HEK293 (cell line): Measurements from ENCODE around the gene PDE8B.

Experiments
- CTCF ChIA-PET: fragments of 350-600 bp; formaldehyde crosslinking; extraction: SDS; loops from one replicate; lab custom pipeline; 2021; ENCODE audit warnings: antibody characterized with exemption; lab: Yijun Ruan, JAX
- POLR2A ChIA-PET: fragments of 300-600 bp; formaldehyde crosslinking; extraction: SDS; loops from one replicate; lab custom pipeline; 2020; ENCODE audit warnings: antibody characterized with exemption, inconsistent platforms; lab: Yijun Ruan, JAX
- H3K27ac ChIP-seq: fragments of 200-500 bp; sonication (Bioruptor generic); 2 replicates; pipeline ENCODE4 v1.5.1; 2014; ENCODE audit warnings: low read depth, low read length, control low read depth, inconsistent platforms; ENCODE audit errors: extremely low read depth
- H3K36me3 ChIP-seq, 2 experiments: fragments of 200-500 bp in 1 of 2; sonication (Bioruptor generic) in 1 of 2; 1 replicate in 1 of 2; 2 replicates in 1 of 2; pipeline ENCODE4 v1.5.1; 2014 to 2017; ENCODE audit warnings: inconsistent platforms in 2 of 2, low read length in 2 of 2; ENCODE audit not compliant: control insufficient read depth in 2 of 2, insufficient read depth in 1 of 2
- H3K4me1 ChIP-seq: fragments of 200-500 bp; sonication (Bioruptor generic); 2 replicates; pipeline ENCODE4 v1.5.1; 2014; ENCODE audit warnings: mild to moderate bottlenecking, low read length, inconsistent platforms; ENCODE audit not compliant: control insufficient read depth, insufficient read depth
- H3K4me3 ChIP-seq: 2 replicates; pipeline ENCODE4 v1.5.1; 2011; ENCODE audit warnings: low read depth, mild to moderate bottlenecking, control low read depth, low read length, moderate library complexity
- H3K9me3 ChIP-seq: fragments of 200-500 bp; sonication (Bioruptor generic); 2 replicates; pipeline ENCODE4 v1.5.1; 2014; ENCODE audit warnings: low read depth, low read length, inconsistent platforms; ENCODE audit not compliant: control insufficient read depth, insufficient read depth
- EGR2 ChIP-seq: fragments of 450-650 bp; formaldehyde crosslinking; IDR thresholded peaks from 2 replicates; pipeline ENCODE4 v1.5.1; 2016; ENCODE audit warnings: low read depth, missing biosample characterization, missing genetic modification characterization
- GLI2 ChIP-seq: fragments of 450-650 bp; formaldehyde crosslinking; IDR thresholded peaks from 2 replicates; pipeline ENCODE4; 2017; ENCODE audit warnings: missing biosample characterization, missing genetic modification characterization, low read depth, borderline replicate concordance
- REPIN1 ChIP-seq: fragments of 450-650 bp; formaldehyde crosslinking; IDR thresholded peaks from 2 replicates; pipeline ENCODE4 v1.5.1; 2017; ENCODE audit warnings: missing biosample characterization, missing genetic modification characterization, low read depth
- SETDB1 ChIP-seq: IDR thresholded peaks from one replicate; pipeline ENCODE4 v1.6.1; 2017; ENCODE audit warnings: mild to moderate bottlenecking, low read length, moderate library complexity, mixed read lengths; ENCODE audit not compliant: insufficient read length
- WT1 ChIP-seq: fragments of 450-650 bp; formaldehyde crosslinking; IDR thresholded peaks from 2 replicates; pipeline ENCODE4 v1.5.1; 2016; ENCODE audit warnings: missing biosample characterization, missing genetic modification characterization
- ZBTB10 ChIP-seq: fragments of 450-650 bp; formaldehyde crosslinking; IDR thresholded peaks from 2 replicates; pipeline ENCODE4 v1.5.1; 2016; ENCODE audit warnings: missing biosample characterization, missing genetic modification characterization
- ZBTB17 ChIP-seq: fragments of 450-650 bp; formaldehyde crosslinking; IDR thresholded peaks from 2 replicates; pipeline ENCODE4 v1.5.1; 2016; ENCODE audit warnings: missing biosample characterization, missing genetic modification characterization
- ZBTB48 ChIP-seq: fragments of 450-650 bp; formaldehyde crosslinking; IDR thresholded peaks from 2 replicates; pipeline ENCODE4 v1.5.1; 2016; ENCODE audit warnings: missing biosample characterization, missing genetic modification characterization
- ZFHX2 ChIP-seq: fragments of 450-650 bp; formaldehyde crosslinking; conservative IDR thresholded peaks from 2 replicates; pipeline ENCODE4 v1.5.1; 2016; ENCODE audit warnings: missing biosample characterization, missing genetic modification characterization
- ZNF121 ChIP-seq: fragments of 450-650 bp; formaldehyde crosslinking; IDR thresholded peaks from 2 replicates; pipeline ENCODE4 v1.5.1; 2016; ENCODE audit warnings: missing biosample characterization, missing genetic modification characterization
- ZNF155 ChIP-seq: fragments of 450-650 bp; formaldehyde crosslinking; IDR thresholded peaks from 2 replicates; pipeline ENCODE4 v1.5.1; 2016; ENCODE audit warnings: missing biosample characterization, missing genetic modification characterization
- ZNF169 ChIP-seq: fragments of 450-650 bp; formaldehyde crosslinking; IDR thresholded peaks from 2 replicates; pipeline ENCODE4 v1.5.1; 2016; ENCODE audit warnings: missing biosample characterization, missing genetic modification characterization
- ZNF350 ChIP-seq: fragments of 450-650 bp; formaldehyde crosslinking; IDR thresholded peaks from 2 replicates; pipeline ENCODE4 v1.5.0; 2017; ENCODE audit warnings: missing biosample characterization, mild to moderate bottlenecking, missing genetic modification characterization
- ZNF394 ChIP-seq: fragments of 450-650 bp; formaldehyde crosslinking; IDR thresholded peaks from 2 replicates; pipeline ENCODE4 v1.5.1; 2016; ENCODE audit warnings: missing biosample characterization, missing genetic modification characterization, mild to moderate bottlenecking, moderate library complexity, borderline replicate concordance
- ZNF555 ChIP-seq: fragments of 450-650 bp; formaldehyde crosslinking; conservative IDR thresholded peaks from 2 replicates; pipeline ENCODE4 v1.5.1; 2017; ENCODE audit warnings: missing biosample characterization, mild to moderate bottlenecking, missing genetic modification characterization, inconsistent platforms
- ZNF561 ChIP-seq: fragments of 450-650 bp; IDR thresholded peaks from 2 replicates; pipeline ENCODE4 v1.5.1; 2018; ENCODE audit warnings: missing biosample characterization, missing genetic modification characterization, borderline replicate concordance
- ZNF639 ChIP-seq: fragments of 450-650 bp; formaldehyde crosslinking; IDR thresholded peaks from 2 replicates; pipeline ENCODE4 v1.5.1; 2016; ENCODE audit warnings: missing biosample characterization, missing genetic modification characterization
- ZNF777 ChIP-seq: fragments of 450-650 bp; formaldehyde crosslinking; IDR thresholded peaks from 2 replicates; pipeline ENCODE4 v1.5.1; 2017; ENCODE audit warnings: missing biosample characterization, missing genetic modification characterization, borderline replicate concordance
- ZNF785 ChIP-seq: fragments of 450-650 bp; formaldehyde crosslinking; IDR thresholded peaks from 2 replicates; pipeline ENCODE4 v1.5.1; 2016; ENCODE audit warnings: missing biosample characterization, missing genetic modification characterization
- ZNF837 ChIP-seq: fragments of 450-650 bp; formaldehyde crosslinking; IDR thresholded peaks from 2 replicates; pipeline ENCODE4 v1.5.1; 2016; ENCODE audit warnings: missing biosample characterization, missing genetic modification characterization
- TF ChIP-seq, protein P1 (sequence below): fragments of 450-650 bp; formaldehyde crosslinking; IDR thresholded peaks from 2 replicates; pipeline ENCODE4 v1.5.1; 2016; ENCODE audit warnings: missing biosample characterization, missing genetic modification characterization
- TF ChIP-seq, protein P2 (sequence below): fragments of 450-650 bp; formaldehyde crosslinking; IDR thresholded peaks from 2 replicates; pipeline ENCODE4 v1.5.1; 2017; ENCODE audit warnings: missing biosample characterization, missing genetic modification characterization

The PDE8B gene

DNA sequence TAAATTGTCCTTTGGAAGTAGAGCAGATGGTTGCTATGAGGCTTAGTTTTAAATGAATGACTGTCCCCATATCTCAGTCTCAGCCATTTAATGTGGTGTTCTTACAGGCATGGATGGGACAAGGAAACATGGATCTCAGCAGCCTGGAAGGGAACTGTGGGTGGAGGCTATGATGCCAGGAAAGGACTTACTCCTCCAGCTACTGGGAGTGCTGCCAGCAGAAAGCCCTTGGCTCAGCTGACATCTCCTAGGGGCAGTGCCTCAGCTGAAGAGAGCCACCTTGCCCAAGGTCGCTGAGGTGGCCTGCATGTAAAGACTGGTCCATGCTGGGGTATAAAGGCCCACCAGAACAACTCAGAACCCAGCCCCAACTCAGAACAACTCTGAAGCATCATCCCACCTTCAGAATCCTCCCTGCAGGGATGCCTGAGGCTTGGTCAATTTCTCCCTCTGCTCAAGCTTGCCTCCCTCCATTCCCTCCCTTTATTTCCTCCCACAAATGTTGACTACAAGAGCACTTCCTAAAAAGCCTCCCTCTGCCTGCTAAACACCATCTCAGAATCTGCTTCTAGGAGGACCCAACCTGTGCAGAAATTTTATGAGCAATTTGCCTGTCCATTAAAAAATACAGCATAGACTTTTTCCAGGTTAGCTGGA lies 1.8 kb upstream of the PDE8B start:
- H3K36me3 ChIP-seq = no peaks in the 10 kb centered on the region
- POLR2A ChIA-PET = no interaction called here
- TF ChIP-seq WT1 (tag by site-specific recombination) (peak; percentile 69), ZNF555 (tag by site-specific recombination) (no peak), ZBTB17 (tag by site-specific recombination) (peak; percentile 69), ZFHX2 (peak; percentile 74), ZNF394 (tag by site-specific recombination) (no peak), EGR2 (tag by site-specific recombination) (peak; percentile 59; the same call in 1 of the 2 replicates)
- TF ChIP-seq, protein P1, sequence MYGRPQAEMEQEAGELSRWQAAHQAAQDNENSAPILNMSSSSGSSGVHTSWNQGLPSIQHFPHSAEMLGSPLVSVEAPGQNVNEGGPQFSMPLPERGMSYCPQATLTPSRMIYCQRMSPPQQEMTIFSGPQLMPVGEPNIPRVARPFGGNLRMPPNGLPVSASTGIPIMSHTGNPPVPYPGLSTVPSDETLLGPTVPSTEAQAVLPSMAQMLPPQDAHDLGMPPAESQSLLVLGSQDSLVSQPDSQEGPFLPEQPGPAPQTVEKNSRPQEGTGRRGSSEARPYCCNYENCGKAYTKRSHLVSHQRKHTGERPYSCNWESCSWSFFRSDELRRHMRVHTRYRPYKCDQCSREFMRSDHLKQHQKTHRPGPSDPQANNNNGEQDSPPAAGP (tag by site-specific recombination) = no peak
- TF ChIP-seq, protein P2, sequence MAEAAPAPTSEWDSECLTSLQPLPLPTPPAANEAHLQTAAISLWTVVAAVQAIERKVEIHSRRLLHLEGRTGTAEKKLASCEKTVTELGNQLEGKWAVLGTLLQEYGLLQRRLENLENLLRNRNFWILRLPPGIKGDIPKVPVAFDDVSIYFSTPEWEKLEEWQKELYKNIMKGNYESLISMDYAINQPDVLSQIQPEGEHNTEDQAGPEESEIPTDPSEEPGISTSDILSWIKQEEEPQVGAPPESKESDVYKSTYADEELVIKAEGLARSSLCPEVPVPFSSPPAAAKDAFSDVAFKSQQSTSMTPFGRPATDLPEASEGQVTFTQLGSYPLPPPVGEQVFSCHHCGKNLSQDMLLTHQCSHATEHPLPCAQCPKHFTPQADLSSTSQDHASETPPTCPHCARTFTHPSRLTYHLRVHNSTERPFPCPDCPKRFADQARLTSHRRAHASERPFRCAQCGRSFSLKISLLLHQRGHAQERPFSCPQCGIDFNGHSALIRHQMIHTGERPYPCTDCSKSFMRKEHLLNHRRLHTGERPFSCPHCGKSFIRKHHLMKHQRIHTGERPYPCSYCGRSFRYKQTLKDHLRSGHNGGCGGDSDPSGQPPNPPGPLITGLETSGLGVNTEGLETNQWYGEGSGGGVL (tag by site-specific recombination) = peak; percentile 71
- no peaks in the 10 kb centered on the region for H3K9me3 ChIP-seq
- no peak overlapping the region for H3K4me3 ChIP-seq
- peaks cover 10% of the 10 kb centered on the region for H3K4me1 ChIP-seq
- CTCF ChIA-PET = interaction anchor here (0.6 to 0.7 kb wide), 3 partner anchors 49 to 900 kb away, joined by 3 to 4 read pairs (median 3); no protein-coding TSS in a partner anchor
- no peak overlapping the region for H3K27ac ChIP-seq

- Histone ChIP-seq H3K9me3 (no peaks in the 10 kb centered on the region), H3K4me1 (peaks cover 10% of the 10 kb centered on the region), H3K27ac (no peak overlapping the region), H3K4me3 (no peak overlapping the region), H3K36me3 (no peaks in the 10 kb centered on the region)
- CTCF ChIA-PET = interaction anchor here (0.7 kb wide), 1 partner anchor 50 kb away, joined by 4 read pairs; no protein-coding TSS in a partner anchor
- POLR2A ChIA-PET = interaction anchor here (0.6 kb wide), 1 partner anchor 1351 kb away, joined by 3 read pairs; no protein-coding TSS in a partner anchor
- no peak for TF ChIP-seq ZNF350 (tag by site-specific recombination)
- TF ChIP-seq ZNF777 (tag by site-specific recombination) = peak; percentile 7; the same call in 1 of the 2 replicates
- TF ChIP-seq ZBTB48 (tag by site-specific recombination) = peak; percentile 57; the same call in 1 of the 2 replicates
Measured at GRCh38 chr5:77209495-77210090, 887 bp upstream of the PDE8B start.

GRCh38 chr5:77210964-77211690 lies 647 bp downstream of the PDE8B start:
- H3K27ac ChIP-seq = peak overlapping the region; percentile 57; the same call in 1 of the 2 replicates
- no peaks in the 10 kb centered on the region for H3K9me3 ChIP-seq
- POLR2A ChIA-PET = no interaction called here
- H3K4me1 ChIP-seq = peaks cover 10% of the 10 kb centered on the region
- CTCF ChIA-PET = interaction anchor here (0.6 kb wide), 1 partner anchor 66 kb away, joined by 5 read pairs; no protein-coding TSS in a partner anchor
- H3K36me3 ChIP-seq = no peaks in the 10 kb centered on the region
- peak overlapping the region; percentile 51 for H3K4me3 ChIP-seq
- TF ChIP-seq ZNF837 (tag by site-specific recombination) (no peak), ZNF121 (tag by site-specific recombination) (no peak), GLI2 (tag by site-specific recombination) (no peak), ZNF169 (tag by site-specific recombination) (no peak), ZNF394 (tag by site-specific recombination) (no peak), REPIN1 (tag by site-specific recombination) (no peak), SETDB1 (no peak), ZBTB10 (tag by site-specific recombination) (peak; percentile 41; the same call in 1 of the 2 replicates), ZNF785 (tag by site-specific recombination) (no peak), ZNF155 (no peak), ZNF639 (tag by site-specific recombination) (no peak), ZNF561 (tag by site-specific recombination) (peak; percentile 78; the same call in 1 of the 2 replicates)
